ENCODE measurements around the gene INAFM1. TPM values are rescaled to one million over a fixed set of nuclear protein-coding genes. Genes with fewer than 3 reads are reported as not detected.

INAFM1 gene
- total RNA-seq, 4 donors from 2014 or later: 6.1 to 23.9 (median 12.8) TPM

DNA sequence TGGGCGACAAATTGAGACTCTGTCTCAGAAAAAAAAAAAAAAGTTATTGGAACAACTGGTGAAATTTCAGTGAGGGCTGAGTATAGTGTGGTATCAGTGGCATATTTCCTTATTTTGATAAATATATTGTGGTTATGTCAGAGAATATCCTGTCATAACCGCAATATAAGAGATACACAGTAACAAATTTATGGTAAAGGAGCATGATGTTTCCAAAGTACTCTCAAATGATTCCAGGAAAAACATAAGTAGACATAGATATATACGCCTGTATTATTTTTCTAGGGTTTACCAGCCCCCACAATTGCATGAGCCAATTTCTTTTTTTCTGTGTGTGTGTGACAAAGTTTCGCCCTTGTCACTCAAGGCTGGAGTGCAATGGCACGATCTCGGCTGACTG, 29.3 kb downstream of the INAFM1 start:
- H3K36me3 ChIP-seq: no peaks in the 10 kb centered on the region
- no peak for DNase-seq
- no peaks in the 10 kb centered on the region for H3K27me3 ChIP-seq
- no peak for TF ChIP-seq POLR2A (IDR thresholded peaks at IDR 0.05)
- TF ChIP-seq, protein P1, sequence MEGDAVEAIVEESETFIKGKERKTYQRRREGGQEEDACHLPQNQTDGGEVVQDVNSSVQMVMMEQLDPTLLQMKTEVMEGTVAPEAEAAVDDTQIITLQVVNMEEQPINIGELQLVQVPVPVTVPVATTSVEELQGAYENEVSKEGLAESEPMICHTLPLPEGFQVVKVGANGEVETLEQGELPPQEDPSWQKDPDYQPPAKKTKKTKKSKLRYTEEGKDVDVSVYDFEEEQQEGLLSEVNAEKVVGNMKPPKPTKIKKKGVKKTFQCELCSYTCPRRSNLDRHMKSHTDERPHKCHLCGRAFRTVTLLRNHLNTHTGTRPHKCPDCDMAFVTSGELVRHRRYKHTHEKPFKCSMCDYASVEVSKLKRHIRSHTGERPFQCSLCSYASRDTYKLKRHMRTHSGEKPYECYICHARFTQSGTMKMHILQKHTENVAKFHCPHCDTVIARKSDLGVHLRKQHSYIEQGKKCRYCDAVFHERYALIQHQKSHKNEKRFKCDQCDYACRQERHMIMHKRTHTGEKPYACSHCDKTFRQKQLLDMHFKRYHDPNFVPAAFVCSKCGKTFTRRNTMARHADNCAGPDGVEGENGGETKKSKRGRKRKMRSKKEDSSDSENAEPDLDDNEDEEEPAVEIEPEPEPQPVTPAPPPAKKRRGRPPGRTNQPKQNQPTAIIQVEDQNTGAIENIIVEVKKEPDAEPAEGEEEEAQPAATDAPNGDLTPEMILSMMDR (IDR thresholded peaks at IDR 0.05): no peak
- no peaks in the 10 kb centered on the region for H3K4me1 ChIP-seq
- no peak overlapping the region for H3K27ac ChIP-seq
- H3K4me3 ChIP-seq: no peak overlapping the region
- no peaks in the 10 kb centered on the region for H3K9me3 ChIP-seq

DNA sequence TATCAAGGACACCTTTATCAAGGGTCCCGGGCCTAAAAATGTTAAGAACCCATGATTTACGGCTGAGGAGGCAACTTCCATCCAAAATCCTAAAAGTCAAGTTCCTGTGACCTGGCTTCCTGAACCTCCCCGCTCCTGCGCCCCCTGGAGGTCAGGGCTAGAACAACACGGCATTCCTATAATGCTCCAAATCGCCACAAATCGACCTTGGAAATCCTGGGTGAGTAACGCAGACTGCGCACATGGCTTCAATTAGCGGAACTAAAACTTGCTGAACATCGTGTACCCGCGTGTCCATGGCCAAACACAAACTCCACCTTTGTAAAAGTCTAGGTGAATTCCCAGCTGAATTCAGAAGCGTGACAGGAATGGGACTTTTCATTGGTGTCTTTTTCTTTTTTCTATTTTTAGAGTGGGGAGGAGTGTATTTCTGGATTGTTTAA, 30.6 kb downstream of the INAFM1 start:
- Histone ChIP-seq H3K4me3 (no peak overlapping the region), H3K9me3 (no peaks in the 10 kb centered on the region), H3K27ac (no peak overlapping the region), H3K4me1 (no peaks in the 10 kb centered on the region), H3K27me3 (no peaks in the 10 kb centered on the region), H3K36me3 (no peaks in the 10 kb centered on the region)
- TF ChIP-seq, protein P1 (IDR thresholded peaks at IDR 0.05): peak; percentile 78 to 94 (median 84)
- TF ChIP-seq POLR2A (IDR thresholded peaks at IDR 0.05): no peak
- peak; percentile 47 to 88 (median 72) for DNase-seq

DNA sequence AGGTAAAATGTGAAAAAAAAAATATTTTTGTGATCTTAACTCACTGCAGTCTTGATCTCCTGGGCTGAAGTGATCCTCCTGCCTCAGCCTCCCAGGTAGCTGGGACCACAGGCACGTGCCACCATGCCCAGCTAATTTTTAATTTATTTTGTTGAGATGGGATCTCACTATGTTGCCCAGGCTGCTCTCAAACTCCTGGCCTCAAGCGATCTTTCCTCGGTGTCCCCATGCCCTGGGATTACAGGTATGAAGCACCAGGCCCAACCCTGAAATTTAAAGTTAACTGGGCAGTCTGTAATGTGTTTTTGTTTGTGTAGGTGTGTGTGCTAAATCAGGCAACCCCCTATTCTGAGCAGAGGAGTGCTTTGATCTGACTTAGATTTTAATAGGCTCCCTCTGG, 31.6 kb downstream of the INAFM1 start:
- no peak for TF ChIP-seq POLR2A (IDR thresholded peaks at IDR 0.05)
- TF ChIP-seq, protein P1 (IDR thresholded peaks at IDR 0.05): no peak
- Histone ChIP-seq H3K36me3 (no peaks in the 10 kb centered on the region), H3K27ac (no peak overlapping the region), H3K27me3 (no peaks in the 10 kb centered on the region), H3K4me3 (no peak overlapping the region), H3K4me1 (no peaks in the 10 kb centered on the region), H3K9me3 (no peaks in the 10 kb centered on the region)
- no peak for DNase-seq

DNA sequence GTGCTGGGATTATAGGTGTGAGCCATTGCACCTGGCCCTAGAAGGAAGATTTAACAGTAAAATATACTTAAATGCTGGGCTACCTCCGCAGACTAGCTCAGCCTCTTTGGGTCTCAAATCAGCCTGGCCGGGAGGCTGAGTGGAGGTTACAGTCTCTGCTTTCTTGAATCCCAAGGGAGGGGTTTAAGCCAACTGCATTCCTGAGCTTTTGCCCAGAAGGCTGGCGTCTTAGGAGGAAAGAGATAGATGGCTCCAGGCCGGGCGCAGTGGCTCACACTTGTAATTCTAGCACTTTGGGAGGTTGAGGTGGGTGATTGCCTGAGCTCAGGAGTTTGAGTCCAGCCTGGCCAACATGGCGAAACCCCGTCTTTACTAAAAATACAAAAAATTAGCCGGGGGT, 34.4 kb downstream of the INAFM1 start:
- Histone ChIP-seq H3K27me3 (no peaks in the 10 kb centered on the region), H3K36me3 (no peaks in the 10 kb centered on the region), H3K9me3 (no peaks in the 10 kb centered on the region), H3K4me1 (no peaks in the 10 kb centered on the region), H3K27ac (no peak overlapping the region), H3K4me3 (no peak overlapping the region)
- TF ChIP-seq, protein P1 (IDR thresholded peaks at IDR 0.05): no peak
- no peak for TF ChIP-seq POLR2A (IDR thresholded peaks at IDR 0.05)
- no peak for DNase-seq

DNA sequence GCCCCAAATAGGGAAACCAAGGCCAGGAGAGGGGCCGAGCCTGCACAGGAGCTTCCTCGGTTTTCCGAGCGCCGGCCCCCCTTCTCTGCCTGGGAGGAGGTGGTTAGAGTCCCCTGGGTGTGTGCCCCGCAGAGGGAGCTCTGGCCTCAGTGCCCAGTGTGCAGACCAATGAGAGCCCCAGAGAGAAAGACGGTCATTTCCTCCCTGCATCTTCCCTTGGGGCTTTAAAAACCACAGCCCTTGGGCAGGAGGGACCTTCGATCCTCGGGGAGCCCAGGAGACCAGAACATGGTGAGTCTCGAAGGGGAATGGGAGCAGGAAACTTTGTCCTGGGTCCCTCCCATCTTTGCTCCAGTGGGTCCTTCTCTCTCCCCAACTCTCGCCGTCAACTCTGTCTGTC, 34.9 kb downstream of the INAFM1 start, which contains the start of gene C5AR1:
C5AR1 (plus strand) TSS at position 254 of the 400 bp plus-strand sequence; CDS start at position 289, 35 bp downstream.
- Histone ChIP-seq H3K4me3 (peak within 1 kb of the TSS in 1 of 4 donors; percentile 4), H3K36me3 (no peaks in the 10 kb centered on the region), H3K27me3 (no peaks in the 10 kb centered on the region), H3K9me3 (no peaks in the 10 kb centered on the region), H3K27ac (peak within 1 kb of the TSS in 2 of 4 donors; percentile 5 to 7), H3K4me1 (no peaks in the 10 kb centered on the region)
- peak in 1 of 3 donors; percentile 55 for DNase-seq
- TF ChIP-seq POLR2A (IDR thresholded peaks at IDR 0.05): no peak
- TF ChIP-seq, protein P1 (IDR thresholded peaks at IDR 0.05): no peak

DNA sequence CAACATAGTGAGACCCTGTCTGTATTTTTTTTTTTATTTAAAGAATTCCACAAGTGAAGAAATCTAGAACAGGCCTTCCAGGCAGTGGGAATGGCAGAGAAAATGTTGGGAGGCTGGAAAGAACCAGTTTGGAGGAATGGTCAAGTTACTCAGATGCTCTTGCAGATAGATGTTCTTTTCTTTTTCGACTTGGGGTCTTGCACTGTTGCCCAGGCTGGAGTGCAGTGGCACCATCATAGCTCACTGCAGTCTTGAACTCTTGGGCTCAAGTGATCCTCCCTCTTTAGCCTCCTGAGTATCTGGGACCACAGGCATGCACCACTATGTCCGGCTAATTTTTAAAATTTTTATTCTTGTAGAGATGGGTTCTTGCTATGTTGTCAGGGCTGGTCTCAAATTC, 35.6 kb downstream of the INAFM1 start:
- Histone ChIP-seq H3K9me3 (no peaks in the 10 kb centered on the region), H3K27ac (peak overlapping the region in 1 of 4 donors; percentile 5), H3K36me3 (no peaks in the 10 kb centered on the region), H3K27me3 (no peaks in the 10 kb centered on the region), H3K4me3 (peak overlapping the region in 1 of 4 donors; percentile 4), H3K4me1 (no peaks in the 10 kb centered on the region)
- DNase-seq: no peak
- no peak for TF ChIP-seq POLR2A (IDR thresholded peaks at IDR 0.05)
- TF ChIP-seq, protein P1 (IDR thresholded peaks at IDR 0.05): no peak

Data from Peyer's patch (tissue), 4 donors.